Stomach (tissue), 4 donors: ENCODE measurements around the gene FHOD3.

Experiments
- CTCF ChIP-seq, 7 experiments: fragments of 450-650 bp in 4 of 7; fragments of 200-600 bp in 3 of 7; sonication (generic) in 3 of 7; IDR thresholded peaks; one replicate each; pipeline ENCODE4 v1.5.1; 2016 to 2019; ENCODE audit warnings: antibody characterized with exemption in 7 of 7, control low read depth in 2 of 7, mild to moderate bottlenecking in 1 of 7
- POLR2AphosphoS5 ChIP-seq, 3 donors: sonication (generic); formaldehyde crosslinking; IDR thresholded peaks; one replicate each; pipeline ENCODE4 v1.6.1; 2016; ENCODE audit warnings: antibody characterized with exemption in 3 of 3

- no peak for TF ChIP-seq CTCF (IDR thresholded peaks at IDR 0.05)
- TF ChIP-seq POLR2AphosphoS5 (IDR thresholded peaks at IDR 0.05): no peak
Observed at GRCh38 chr18:36411745-36412168, 114.2 kb downstream of the FHOD3 start.
